Activated CD4-positive, alpha-beta T cell treated with anti-CD3 and anti-CD28 coated beads, Interleukin-2, amount 50 U/mL, for 1 hour (primary cell): ENCODE data around the gene ZNF598.
"Not testable (repeated sequence)": the region's sequence is repeated elsewhere in the genome, so short reads cannot be mapped to it uniquely, and the experiment has no call there.

ENCODE experiments used
- DNase-seq: peaks from one replicate; pipeline ENCODE4 v3.0.0-alpha.2; 2020

The ZNF598 gene

GRCh38 chr16:1974157-1975070, 35.2 kb downstream of the ZNF598 start:
- DNase-seq: no peak

- DNase-seq: no peak
These were observed 36.0 kb downstream of the ZNF598 start for GRCh38 chr16:1973461-1974156.

- DNase-seq: no peak
These were observed 37.1 kb downstream of the ZNF598 start for GRCh38 chr16:1972490-1972877.

GRCh38 chr16:1971796-1972489, 37.7 kb downstream of the ZNF598 start, which contains the start of gene TBL3:
Gene TBL3, plus strand, starts transcription at chr16:1972053. Its CDS starts 112 bp downstream, at chr16:1972165.
- DNase-seq: peak; percentile 94

GRCh38 chr16:1968146-1968953, 41.3 kb downstream of the ZNF598 start:
- DNase-seq: no peak

- DNase-seq: no peak
These were observed 43.2 kb downstream of the ZNF598 start, which contains the start of gene RNF151 for GRCh38 chr16:1966460-1966859. Gene RNF151, plus strand, starts transcription at chr16:1966856. Its CDS starts 26 bp downstream, at chr16:1966882.

- DNase-seq: no peak
These were observed 44.1 kb downstream of the ZNF598 start for GRCh38 chr16:1965396-1966001.

GRCh38 chr16:1964506-1965395, 44.9 kb downstream of the ZNF598 start, which contains the start of gene RPS2:
Gene RPS2, minus strand, starts transcription at chr16:1964826. Its CDS starts 201 bp downstream, at chr16:1964625.
- DNase-seq: peak; percentile 99

- DNase-seq: peak; percentile 38
These were observed 45.7 kb downstream of the ZNF598 start for GRCh38 chr16:1963806-1964505.

GRCh38 chr16:1962161-1963153, 47.2 kb downstream of the ZNF598 start:
- DNase-seq: not testable (repeated sequence)

GRCh38 chr16:1961651-1962067, 48.0 kb downstream of the ZNF598 start:
- no peak for DNase-seq

- peak; percentile 37 for DNase-seq
These were observed 48.7 kb downstream of the ZNF598 start for GRCh38 chr16:1960665-1961630.

GRCh38 chr16:1959269-1960039, 50.2 kb downstream of the ZNF598 start, which contains the start of gene NDUFB10:
Gene NDUFB10, plus strand, starts transcription at chr16:1959538. Its CDS starts 87 bp downstream, at chr16:1959625.
- DNase-seq: peak; percentile 91

GRCh38 chr16:1958715-1959268, 50.8 kb downstream of the ZNF598 start:
- no peak for DNase-seq

- DNase-seq: not testable (repeated sequence)
These were observed 51.5 kb downstream of the ZNF598 start for GRCh38 chr16:1958143-1958491.
